ENCODE data around the gene ASIC3. TPM values are rescaled to one million over a fixed set of nuclear protein-coding genes. Genes with fewer than 3 reads are reported as not detected.

ASIC3 gene
- total RNA-seq, 6 experiments from 2014 or later: 0.09 to 0.76 (median 0.31) TPM

DNA sequence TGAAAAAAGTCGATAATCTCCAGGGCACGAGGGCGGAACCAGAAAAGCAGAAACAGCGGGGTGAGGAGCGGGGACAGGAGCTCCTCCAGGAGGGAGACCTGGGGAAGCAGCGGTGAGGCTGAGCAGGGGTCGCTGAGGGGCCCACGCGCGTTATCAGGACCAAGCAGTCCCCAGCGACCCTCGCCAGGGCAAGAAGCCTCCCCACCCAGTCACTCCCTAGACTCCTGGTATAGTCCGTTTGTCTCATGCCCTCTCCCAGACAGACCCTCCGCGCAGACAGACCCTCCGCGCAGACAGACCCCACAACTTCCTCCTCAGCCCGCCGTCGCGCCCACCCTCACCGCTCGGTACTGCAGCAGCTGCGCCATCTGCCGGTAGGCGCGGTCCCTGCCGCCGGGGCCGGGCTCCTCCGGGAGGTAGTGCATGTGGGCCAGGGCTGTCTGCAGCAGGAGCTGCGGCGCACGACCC, 30.3 kb upstream of the ASIC3 start:
- Mint-ChIP-seq H3K9me3 (no peaks in the 10 kb centered on the region), H3K4me3 (peak overlapping the region; percentile 50; the same call in 1 of the 2 replicates), H3K27me3 (ENCODE audit: insufficient read depth) (peaks cover 44% of the 10 kb centered on the region), H3K36me3 (ENCODE audit: low read depth) (no peaks in the 10 kb centered on the region), H3K27ac (no peak overlapping the region), H3K4me1 (ENCODE audit: low read depth) (peaks cover 30% of the 10 kb centered on the region)
- TF ChIP-seq, protein P1, sequence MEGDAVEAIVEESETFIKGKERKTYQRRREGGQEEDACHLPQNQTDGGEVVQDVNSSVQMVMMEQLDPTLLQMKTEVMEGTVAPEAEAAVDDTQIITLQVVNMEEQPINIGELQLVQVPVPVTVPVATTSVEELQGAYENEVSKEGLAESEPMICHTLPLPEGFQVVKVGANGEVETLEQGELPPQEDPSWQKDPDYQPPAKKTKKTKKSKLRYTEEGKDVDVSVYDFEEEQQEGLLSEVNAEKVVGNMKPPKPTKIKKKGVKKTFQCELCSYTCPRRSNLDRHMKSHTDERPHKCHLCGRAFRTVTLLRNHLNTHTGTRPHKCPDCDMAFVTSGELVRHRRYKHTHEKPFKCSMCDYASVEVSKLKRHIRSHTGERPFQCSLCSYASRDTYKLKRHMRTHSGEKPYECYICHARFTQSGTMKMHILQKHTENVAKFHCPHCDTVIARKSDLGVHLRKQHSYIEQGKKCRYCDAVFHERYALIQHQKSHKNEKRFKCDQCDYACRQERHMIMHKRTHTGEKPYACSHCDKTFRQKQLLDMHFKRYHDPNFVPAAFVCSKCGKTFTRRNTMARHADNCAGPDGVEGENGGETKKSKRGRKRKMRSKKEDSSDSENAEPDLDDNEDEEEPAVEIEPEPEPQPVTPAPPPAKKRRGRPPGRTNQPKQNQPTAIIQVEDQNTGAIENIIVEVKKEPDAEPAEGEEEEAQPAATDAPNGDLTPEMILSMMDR (IDR thresholded peaks at IDR 0.05): peak; percentile 94
- DNase-seq: no peak

DNA sequence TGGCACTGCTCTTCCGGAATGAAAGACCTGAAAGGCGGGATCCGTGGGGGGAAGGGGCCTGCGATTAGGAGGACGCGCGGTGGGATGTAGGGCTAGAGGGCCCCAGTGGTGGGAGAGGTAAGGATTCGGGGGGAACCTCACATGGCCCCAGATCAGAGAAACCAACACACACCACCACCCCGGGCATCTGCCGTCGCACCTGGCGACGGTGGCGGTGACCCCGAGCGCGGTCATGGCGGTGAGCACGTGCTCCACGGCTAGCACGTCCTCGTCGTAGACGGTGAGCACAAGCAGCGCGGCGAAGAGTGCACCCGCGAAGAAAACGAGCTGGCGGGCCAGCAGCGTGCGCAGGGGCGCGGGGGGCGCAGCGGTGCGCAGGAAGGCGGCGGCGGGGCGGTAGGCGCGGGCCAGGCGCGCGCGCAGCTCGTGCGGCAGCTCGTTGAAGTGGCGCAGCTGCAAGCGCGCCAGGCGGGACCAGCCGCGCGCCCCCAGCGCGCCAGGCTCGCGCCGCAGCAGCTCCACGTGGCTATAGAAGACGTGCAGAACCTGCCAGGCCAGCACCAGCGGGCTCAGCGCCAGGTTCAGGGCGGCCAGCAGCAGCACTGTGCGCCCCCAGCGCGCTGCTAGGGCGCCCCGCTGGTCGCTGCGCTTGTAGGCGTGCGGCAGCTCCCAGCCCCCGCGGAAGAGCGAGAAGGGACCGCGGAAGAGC, 29.8 kb upstream of the ASIC3 start:
- no peak overlapping the region for H3K27ac Mint-ChIP-seq
- H3K4me3 Mint-ChIP-seq: peak overlapping the region; percentile 50; the same call in 1 of the 2 replicates
- H3K27me3 Mint-ChIP-seq (ENCODE audit: insufficient read depth): peaks cover 45% of the 10 kb centered on the region
- H3K36me3 Mint-ChIP-seq (ENCODE audit: low read depth): no peaks in the 10 kb centered on the region
- DNase-seq: no peak
- H3K9me3 Mint-ChIP-seq: no peaks in the 10 kb centered on the region
- TF ChIP-seq, protein P1 (IDR thresholded peaks at IDR 0.05): peak; percentile 56
- H3K4me1 Mint-ChIP-seq (ENCODE audit: low read depth): peaks cover 30% of the 10 kb centered on the region

DNA sequence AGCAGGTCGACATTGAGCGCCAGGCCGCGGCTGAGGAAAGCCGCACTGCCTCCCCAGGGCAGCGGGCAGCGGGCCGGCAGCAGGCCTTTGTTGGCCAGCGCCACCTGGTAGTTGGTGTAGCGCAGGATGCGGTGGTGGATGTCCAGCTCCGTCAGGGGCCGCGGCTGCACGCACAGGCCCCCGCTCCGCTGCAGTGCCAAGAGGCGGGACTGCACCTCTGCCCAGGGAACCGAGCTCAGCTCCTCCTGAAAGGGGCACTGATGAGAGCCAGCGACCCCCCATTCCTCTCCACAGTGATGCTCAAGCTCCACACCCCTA, 29.2 kb upstream of the ASIC3 start:
- Mint-ChIP-seq H3K36me3 (ENCODE audit: low read depth) (no peaks in the 10 kb centered on the region), H3K27ac (no peak overlapping the region), H3K4me3 (no peak overlapping the region), H3K27me3 (ENCODE audit: insufficient read depth) (peaks cover 42% of the 10 kb centered on the region), H3K9me3 (no peaks in the 10 kb centered on the region), H3K4me1 (ENCODE audit: low read depth) (peaks cover 27% of the 10 kb centered on the region)
- TF ChIP-seq, protein P1 (IDR thresholded peaks at IDR 0.05): no peak
- no peak for DNase-seq

DNA sequence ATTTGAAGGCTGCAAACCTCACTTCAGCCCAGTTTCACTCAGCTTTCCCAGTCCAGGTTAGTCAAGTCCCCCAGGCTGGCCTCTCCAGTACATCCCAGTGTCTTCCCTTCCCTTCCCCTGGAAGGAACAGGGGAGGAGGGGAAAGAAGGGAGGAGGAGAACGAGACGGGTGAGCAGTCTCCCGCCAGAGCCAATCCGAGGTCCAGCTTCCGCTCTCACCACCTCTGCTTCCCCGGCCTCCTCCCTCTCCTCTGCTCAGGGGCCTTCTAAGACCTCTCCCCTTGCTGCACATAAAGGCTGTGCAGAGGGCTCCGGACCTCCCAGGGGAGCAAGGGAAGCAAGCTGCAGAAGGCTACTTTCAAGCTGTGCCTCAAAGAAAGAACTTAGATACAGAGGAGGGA, 28.1 kb upstream of the ASIC3 start:
- DNase-seq: no peak
- TF ChIP-seq, protein P1 (IDR thresholded peaks at IDR 0.05): no peak
- Mint-ChIP-seq H3K36me3 (ENCODE audit: low read depth) (no peaks in the 10 kb centered on the region), H3K4me3 (no peak overlapping the region), H3K9me3 (no peaks in the 10 kb centered on the region), H3K27me3 (ENCODE audit: insufficient read depth) (peaks cover 38% of the 10 kb centered on the region), H3K4me1 (ENCODE audit: low read depth) (peaks cover 19% of the 10 kb centered on the region), H3K27ac (no peak overlapping the region)

DNA sequence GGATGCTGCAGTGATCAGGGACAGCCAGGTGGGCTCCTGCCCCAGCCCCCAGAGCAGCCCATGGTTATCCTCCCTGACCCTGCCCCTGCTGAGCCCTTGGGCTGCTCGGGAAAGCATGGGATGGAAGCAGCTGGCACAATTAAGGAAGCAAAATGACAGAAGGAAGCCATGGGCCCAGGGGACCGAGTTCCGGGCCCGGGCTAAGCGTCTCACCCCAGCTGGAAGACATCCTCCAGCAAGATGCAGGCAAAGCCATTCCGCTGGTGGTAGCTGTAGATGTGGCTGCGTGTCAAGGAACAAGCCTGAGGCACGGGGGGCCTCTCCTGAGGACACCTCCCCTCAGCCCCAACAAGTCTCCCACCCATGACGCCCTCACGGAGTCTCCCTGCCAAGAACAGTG, 25.1 kb upstream of the ASIC3 start:
- Mint-ChIP-seq H3K4me1 (ENCODE audit: low read depth) (peaks cover 34% of the 10 kb centered on the region), H3K27me3 (ENCODE audit: insufficient read depth) (peaks cover 28% of the 10 kb centered on the region), H3K27ac (no peak overlapping the region), H3K4me3 (no peak overlapping the region), H3K9me3 (no peaks in the 10 kb centered on the region), H3K36me3 (ENCODE audit: low read depth) (no peaks in the 10 kb centered on the region)
- TF ChIP-seq, protein P1 (IDR thresholded peaks at IDR 0.05): no peak
- DNase-seq: no peak
